HG03025 (cell line): Measurements from ENCODE around the gene PALLD.
"Not testable (repeated sequence)": the region's sequence is repeated elsewhere in the genome, so short reads cannot be mapped to it uniquely, and the experiment has no call there.

Experiments used
- ATAC-seq: cut with Tn5 transposase; IDR thresholded peaks from one replicate; pipeline ENCODE4 v1.9.1; 2021; ENCODE audit warnings: mild to moderate bottlenecking, moderate library complexity; ENCODE audit not compliant: unreplicated experiment, low FRiP score

The PALLD gene

DNA sequence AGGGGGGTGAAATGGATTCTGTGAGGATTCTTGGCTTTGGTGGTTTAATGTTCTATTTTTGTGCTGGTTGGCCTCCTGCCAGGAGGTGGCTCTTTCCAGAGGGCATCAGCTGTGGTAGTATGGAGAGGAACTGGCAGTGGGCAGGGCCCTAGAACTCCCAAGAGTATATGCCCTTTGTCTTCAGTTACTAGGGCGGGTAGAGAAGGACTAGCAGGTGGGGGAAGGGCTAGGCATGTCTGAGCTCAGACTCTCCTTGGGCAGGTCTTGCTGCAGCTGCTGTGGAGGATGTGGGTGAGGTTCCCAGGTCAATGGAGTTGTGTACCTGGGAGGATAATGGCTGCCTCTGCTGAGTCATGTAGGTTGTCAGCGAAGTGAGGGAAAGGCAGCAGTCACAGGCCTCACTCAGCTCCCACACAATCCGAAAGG, 456.0 kb downstream of the PALLD start:
- not testable (repeated sequence) for ATAC-seq

- ATAC-seq = no peak
Observed at GRCh38 chr4:168955674-168956073, 458.8 kb downstream of the PALLD start.

- no peak for ATAC-seq
Observed at GRCh38 chr4:168960716-168961115, 463.9 kb downstream of the PALLD start.

DNA sequence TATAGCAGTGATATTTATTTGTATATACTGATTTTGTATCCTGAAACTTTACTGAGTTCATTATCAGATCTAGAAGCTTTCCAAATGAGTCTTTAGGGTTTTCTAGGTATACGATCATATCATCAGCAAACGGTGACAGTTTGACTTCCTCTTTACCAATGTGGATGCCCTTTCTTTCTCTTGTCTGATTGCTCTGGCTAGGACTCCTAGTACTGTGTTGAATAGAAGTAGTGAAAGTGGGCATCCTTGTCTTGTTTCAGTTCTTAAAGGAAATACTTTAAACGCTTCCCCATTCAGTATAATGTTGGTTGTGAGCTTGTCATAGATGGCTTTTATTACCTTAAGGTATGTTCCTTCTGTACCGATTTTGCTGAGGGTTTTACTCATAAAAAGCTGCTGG, 475.7 kb downstream of the PALLD start:
- no peak for ATAC-seq
